Measurements from ENCODE around the gene PKNOX2.

- TF ChIP-seq POLR2A (IDR thresholded peaks at IDR 0.05) (no peak), CTCF (IDR thresholded peaks at IDR 0.05) (no peak)
Measured at GRCh38 chr11:125235071-125235471, 70.5 kb downstream of the PKNOX2 start.

All from vagina (tissue), 2 donors.